HEK293 (cell line): ENCODE measurements around the gene SPATA4.
A peak's percentile ranks its signal among the peaks of the same experiment; 100 is the strongest.

Source experiments
- CTCF ChIA-PET: fragments of 350-600 bp; formaldehyde crosslinking; extraction: SDS; loops from one replicate; lab custom pipeline; 2021; ENCODE audit warnings: antibody characterized with exemption; lab: Yijun Ruan, JAX
- POLR2A ChIA-PET: fragments of 300-600 bp; formaldehyde crosslinking; extraction: SDS; loops from one replicate; lab custom pipeline; 2020; ENCODE audit warnings: antibody characterized with exemption, inconsistent platforms; lab: Yijun Ruan, JAX
- H3K27ac ChIP-seq: fragments of 200-500 bp; sonication (Bioruptor generic); 2 replicates; pipeline ENCODE4 v1.5.1; 2014; ENCODE audit warnings: low read depth, low read length, control low read depth, inconsistent platforms; ENCODE audit errors: extremely low read depth
- H3K36me3 ChIP-seq, 2 experiments: fragments of 200-500 bp in 1 of 2; sonication (Bioruptor generic) in 1 of 2; 1 replicate in 1 of 2; 2 replicates in 1 of 2; pipeline ENCODE4 v1.5.1; 2014 to 2017; ENCODE audit warnings: inconsistent platforms in 2 of 2, low read length in 2 of 2; ENCODE audit not compliant: control insufficient read depth in 2 of 2, insufficient read depth in 1 of 2
- H3K4me1 ChIP-seq: fragments of 200-500 bp; sonication (Bioruptor generic); 2 replicates; pipeline ENCODE4 v1.5.1; 2014; ENCODE audit warnings: mild to moderate bottlenecking, low read length, inconsistent platforms; ENCODE audit not compliant: control insufficient read depth, insufficient read depth
- H3K4me3 ChIP-seq: 2 replicates; pipeline ENCODE4 v1.5.1; 2011; ENCODE audit warnings: low read depth, mild to moderate bottlenecking, control low read depth, low read length, moderate library complexity
- H3K9me3 ChIP-seq: fragments of 200-500 bp; sonication (Bioruptor generic); 2 replicates; pipeline ENCODE4 v1.5.1; 2014; ENCODE audit warnings: low read depth, low read length, inconsistent platforms; ENCODE audit not compliant: control insufficient read depth, insufficient read depth
- KLF16 ChIP-seq: fragments of 450-650 bp; formaldehyde crosslinking; IDR thresholded peaks from 2 replicates; pipeline ENCODE4 v1.5.1; 2017; ENCODE audit warnings: missing biosample characterization, missing genetic modification characterization
- PRDM1 ChIP-seq: fragments of 450-650 bp; formaldehyde crosslinking; IDR thresholded peaks from 2 replicates; pipeline ENCODE4; 2016; ENCODE audit warnings: missing biosample characterization, missing genetic modification characterization
- ZFP41 ChIP-seq: fragments of 450-650 bp; formaldehyde crosslinking; IDR thresholded peaks from 2 replicates; pipeline ENCODE4 v1.5.1; 2016; ENCODE audit warnings: missing biosample characterization, missing genetic modification characterization, borderline replicate concordance
- ZNF146 ChIP-seq: fragments of 450-650 bp; formaldehyde crosslinking; IDR thresholded peaks from 2 replicates; pipeline ENCODE4 v1.5.1; 2016; ENCODE audit warnings: missing biosample characterization, missing genetic modification characterization
- ZNF169 ChIP-seq: fragments of 450-650 bp; formaldehyde crosslinking; IDR thresholded peaks from 2 replicates; pipeline ENCODE4 v1.5.1; 2016; ENCODE audit warnings: missing biosample characterization, missing genetic modification characterization
- ZNF24 ChIP-seq: fragments of 450-650 bp; formaldehyde crosslinking; IDR thresholded peaks from 2 replicates; pipeline ENCODE4 v1.5.1; 2016; ENCODE audit warnings: missing biosample characterization, missing genetic modification characterization
- ZNF560 ChIP-seq: fragments of 450-650 bp; formaldehyde crosslinking; IDR thresholded peaks from 2 replicates; pipeline ENCODE4 v1.5.1; 2017; ENCODE audit warnings: missing biosample characterization, missing genetic modification characterization, borderline replicate concordance
- ZNF561 ChIP-seq: fragments of 450-650 bp; IDR thresholded peaks from 2 replicates; pipeline ENCODE4 v1.5.1; 2018; ENCODE audit warnings: missing biosample characterization, missing genetic modification characterization, borderline replicate concordance
- ZNF571 ChIP-seq: fragments of 450-650 bp; formaldehyde crosslinking; IDR thresholded peaks from 2 replicates; pipeline ENCODE4 v1.5.0; 2017; ENCODE audit warnings: missing biosample characterization, missing genetic modification characterization
- ZNF639 ChIP-seq: fragments of 450-650 bp; formaldehyde crosslinking; IDR thresholded peaks from 2 replicates; pipeline ENCODE4 v1.5.1; 2016; ENCODE audit warnings: missing biosample characterization, missing genetic modification characterization
- ZNF747 ChIP-seq: fragments of 450-650 bp; formaldehyde crosslinking; IDR thresholded peaks from 2 replicates; pipeline ENCODE4 v1.5.1; 2016; ENCODE audit warnings: missing biosample characterization, missing genetic modification characterization
- ZSCAN30 ChIP-seq: fragments of 450-650 bp; IDR thresholded peaks from 2 replicates; pipeline ENCODE4 v1.5.1; 2018; ENCODE audit warnings: missing biosample characterization, mild to moderate bottlenecking, missing genetic modification characterization, moderate library complexity
- TF ChIP-seq, protein P1 (sequence below): fragments of 450-650 bp; formaldehyde crosslinking; IDR thresholded peaks from 2 replicates; pipeline ENCODE4 v1.5.1; 2016; ENCODE audit warnings: missing biosample characterization, missing genetic modification characterization
- TF ChIP-seq, protein P2 (sequence below): fragments of 450-650 bp; formaldehyde crosslinking; IDR thresholded peaks from 2 replicates; pipeline ENCODE4 v1.5.1; 2017; ENCODE audit warnings: missing biosample characterization, missing genetic modification characterization
- TF ChIP-seq, protein P3 (sequence below): fragments of 450-650 bp; formaldehyde crosslinking; IDR thresholded peaks from 2 replicates; pipeline ENCODE4 v1.5.1; 2017; ENCODE audit warnings: missing biosample characterization, mild to moderate bottlenecking, missing genetic modification characterization, moderate library complexity

SPATA4 gene

DNA sequence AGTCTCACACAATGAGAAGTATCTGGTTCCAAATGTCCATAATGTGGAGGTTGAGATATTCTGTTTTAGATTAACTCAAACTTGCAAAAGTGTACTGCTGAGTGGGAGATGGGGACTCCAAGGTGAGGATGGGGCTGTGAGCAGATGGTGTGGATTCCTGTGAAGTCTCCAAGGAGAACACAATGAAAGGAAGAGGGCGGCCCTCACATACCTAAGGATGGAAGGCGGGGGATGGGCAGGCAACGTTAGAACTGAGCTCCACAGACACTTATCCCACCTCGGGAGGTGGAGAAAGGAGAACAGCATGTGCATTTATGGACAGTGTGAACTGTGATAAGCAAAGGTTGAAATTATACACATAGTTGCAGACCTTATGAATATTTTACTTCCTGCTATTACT is 9.9 kb upstream of the SPATA4 start (continued):
- TF ChIP-seq ZSCAN30 (tag by site-specific recombination): no peak
- TF ChIP-seq, protein P1, sequence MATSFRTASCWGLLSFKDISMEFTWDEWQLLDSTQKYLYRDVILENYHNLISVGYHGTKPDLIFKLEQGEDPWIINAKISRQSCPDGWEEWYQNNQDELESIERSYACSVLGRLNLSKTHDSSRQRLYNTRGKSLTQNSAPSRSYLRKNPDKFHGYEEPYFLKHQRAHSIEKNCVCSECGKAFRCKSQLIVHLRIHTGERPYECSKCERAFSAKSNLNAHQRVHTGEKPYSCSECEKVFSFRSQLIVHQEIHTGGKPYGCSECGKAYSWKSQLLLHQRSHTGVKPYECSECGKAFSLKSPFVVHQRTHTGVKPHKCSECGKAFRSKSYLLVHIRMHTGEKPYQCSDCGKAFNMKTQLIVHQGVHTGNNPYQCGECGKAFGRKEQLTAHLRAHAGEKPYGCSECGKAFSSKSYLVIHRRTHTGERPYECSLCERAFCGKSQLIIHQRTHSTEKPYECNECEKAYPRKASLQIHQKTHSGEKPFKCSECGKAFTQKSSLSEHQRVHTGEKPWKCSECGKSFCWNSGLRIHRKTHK (tag by site-specific recombination): no peak
- no peak for TF ChIP-seq ZNF560 (tag by site-specific recombination)
- no peak for TF ChIP-seq ZNF747 (tag by site-specific recombination)
- no peak for TF ChIP-seq ZNF561 (tag by site-specific recombination)

- no peaks in the 10 kb centered on the region for H3K9me3 ChIP-seq
- H3K4me1 ChIP-seq: no peaks in the 10 kb centered on the region
Observed at GRCh38 chr4:176198316-176198903, 3.0 kb upstream of the SPATA4 start.

GRCh38 chr4:176193938-176194337 is 1.4 kb downstream of the SPATA4 start:
- Histone ChIP-seq H3K4me1 (peaks cover 5% of the 10 kb centered on the region; the same call in 1 of the 2 replicates), H3K27ac (no peak overlapping the region), H3K9me3 (no peaks in the 10 kb centered on the region), H3K4me3 (no peak overlapping the region), H3K36me3 (no peaks in the 10 kb centered on the region)
- POLR2A ChIA-PET: interaction anchor here (0.7 kb wide), 1 partner anchor 32 kb away, joined by 8 read pairs; no protein-coding TSS in a partner anchor
- TF ChIP-seq ZFP41 (tag by site-specific recombination) (no peak), PRDM1 (tag by site-specific recombination) (0 out of 2 replicates have a peak, but pooled peaks have one; percentile 16)
- CTCF ChIA-PET: no interaction called here

More at GRCh38 chr4:176198316-176198903, 3.0 kb upstream of the SPATA4 start:
- Histone ChIP-seq H3K27ac (no peak overlapping the region), H3K36me3 (no peaks in the 10 kb centered on the region), H3K4me3 (no peak overlapping the region)
- TF ChIP-seq ZNF169 (tag by site-specific recombination) (no peak), KLF16 (tag by site-specific recombination) (no peak), ZNF24 (tag by site-specific recombination) (no peak), ZNF639 (tag by site-specific recombination) (no peak), ZNF560 (tag by site-specific recombination) (no peak), ZNF146 (tag by site-specific recombination) (no peak), ZNF571 (tag by site-specific recombination) (no peak)
- TF ChIP-seq, protein P2, sequence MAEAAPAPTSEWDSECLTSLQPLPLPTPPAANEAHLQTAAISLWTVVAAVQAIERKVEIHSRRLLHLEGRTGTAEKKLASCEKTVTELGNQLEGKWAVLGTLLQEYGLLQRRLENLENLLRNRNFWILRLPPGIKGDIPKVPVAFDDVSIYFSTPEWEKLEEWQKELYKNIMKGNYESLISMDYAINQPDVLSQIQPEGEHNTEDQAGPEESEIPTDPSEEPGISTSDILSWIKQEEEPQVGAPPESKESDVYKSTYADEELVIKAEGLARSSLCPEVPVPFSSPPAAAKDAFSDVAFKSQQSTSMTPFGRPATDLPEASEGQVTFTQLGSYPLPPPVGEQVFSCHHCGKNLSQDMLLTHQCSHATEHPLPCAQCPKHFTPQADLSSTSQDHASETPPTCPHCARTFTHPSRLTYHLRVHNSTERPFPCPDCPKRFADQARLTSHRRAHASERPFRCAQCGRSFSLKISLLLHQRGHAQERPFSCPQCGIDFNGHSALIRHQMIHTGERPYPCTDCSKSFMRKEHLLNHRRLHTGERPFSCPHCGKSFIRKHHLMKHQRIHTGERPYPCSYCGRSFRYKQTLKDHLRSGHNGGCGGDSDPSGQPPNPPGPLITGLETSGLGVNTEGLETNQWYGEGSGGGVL: no peak
- TF ChIP-seq, protein P3, sequence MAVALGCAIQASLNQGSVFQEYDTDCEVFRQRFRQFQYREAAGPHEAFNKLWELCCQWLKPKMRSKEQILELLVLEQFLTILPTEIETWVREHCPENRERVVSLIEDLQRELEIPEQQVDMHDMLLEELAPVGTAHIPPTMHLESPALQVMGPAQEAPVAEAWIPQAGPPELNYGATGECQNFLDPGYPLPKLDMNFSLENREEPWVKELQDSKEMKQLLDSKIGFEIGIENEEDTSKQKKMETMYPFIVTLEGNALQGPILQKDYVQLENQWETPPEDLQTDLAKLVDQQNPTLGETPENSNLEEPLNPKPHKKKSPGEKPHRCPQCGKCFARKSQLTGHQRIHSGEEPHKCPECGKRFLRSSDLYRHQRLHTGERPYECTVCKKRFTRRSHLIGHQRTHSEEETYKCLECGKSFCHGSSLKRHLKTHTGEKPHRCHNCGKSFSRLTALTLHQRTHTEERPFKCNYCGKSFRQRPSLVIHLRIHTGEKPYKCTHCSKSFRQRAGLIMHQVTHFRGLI (tag by site-specific recombination): no peak
- ChIA-PET POLR2A (no interaction called here), CTCF (interaction anchor here (1.1 kb wide), 1 partner anchor 44 kb away, joined by 3 read pairs; no protein-coding TSS in a partner anchor)
